ENCODE measurements around the gene MEGF11. TPM values are rescaled to one million over a fixed set of nuclear protein-coding genes. Genes with fewer than 3 reads are reported as not detected.

Gene MEGF11
- total RNA-seq, 1 experiment from 2014 or later = not detected

- Histone ChIP-seq H3K4me2 (ENCODE audit: low read length) (no peak overlapping the region), H3K27me3 (ENCODE audit: low read length) (no peaks in the 10 kb centered on the region), H2AFZ (ENCODE audit: low read length) (no peak overlapping the region), H3K9me3 (ENCODE audit: low read length) (no peaks in the 10 kb centered on the region), H4K20me1 (ENCODE audit: low read length) (no peaks in the 10 kb centered on the region), H3F3A (ENCODE audit: low read length, unreplicated experiment) (no peaks in the 10 kb centered on the region), H3K4me1 (ENCODE audit: insufficient read depth, low read length) (no peaks in the 10 kb centered on the region), H3K79me2 (ENCODE audit: low read length) (no peaks in the 10 kb centered on the region), H3K4me3 (ENCODE audit: low read length) (no peak overlapping the region), H3K36me3 (ENCODE audit: low read depth, low read length) (no peaks in the 10 kb centered on the region), H3K27ac (ENCODE audit: low read length) (no peak overlapping the region), H3K9me2 (replicated peaks; ENCODE audit: low read length) (no peaks in the 10 kb centered on the region), H3K9ac (ENCODE audit: low read length) (no peak overlapping the region)
- ChIA-PET CTCF (no interaction called here), POLR2A (ENCODE audit: unreplicated experiment) (no interaction called here)
- no peak for TF ChIP-seq CTCF (conservative IDR thresholded peaks at IDR 0.05; ENCODE audit: low read depth, low read length)
- no peak for TF ChIP-seq EZH2phosphoT487 (IDR thresholded peaks at IDR 0.05; ENCODE audit: borderline replicate concordance, low read length)
- intact Hi-C loops (cut with micrococcal nuclease) = no loop called here
- DNase-seq = no peak
- BruUV-seq (replicated peaks) = no TSS peak
- no peak for ATAC-seq
Observed at GRCh38 chr15:65914981-65915925, 338.3 kb downstream of the MEGF11 start.

GRCh38 chr15:65914386-65914785, 339.2 kb downstream of the MEGF11 start:
- TF ChIP-seq EZH2 (IDR thresholded peaks at IDR 0.05; ENCODE audit: low read length, unreplicated experiment) = no peak
- no peak for TF ChIP-seq EZH2phosphoT487 (IDR thresholded peaks at IDR 0.05; ENCODE audit: borderline replicate concordance, low read length)
- no peak for TF ChIP-seq CTCF (conservative IDR thresholded peaks at IDR 0.05; ENCODE audit: low read depth, low read length)
- no peaks in the 10 kb centered on the region for H3K27me3 ChIP-seq (ENCODE audit: low read length)
- no peaks in the 10 kb centered on the region for H3K4me1 ChIP-seq (ENCODE audit: insufficient read depth, low read length)
- no peaks in the 10 kb centered on the region for H3F3A ChIP-seq (ENCODE audit: low read length, unreplicated experiment)
- intact Hi-C loops (cut with micrococcal nuclease) = no loop called here
- DNase-seq (no peak), ATAC-seq (no peak)
- BruUV-seq (replicated peaks) = no TSS peak
- H3K27ac ChIP-seq (ENCODE audit: low read length) = no peak overlapping the region
- ChIA-PET POLR2A (ENCODE audit: unreplicated experiment) (no interaction called here), CTCF (no interaction called here)
- no peaks in the 10 kb centered on the region for H3K9me3 ChIP-seq (ENCODE audit: low read length)
- H3K79me2 ChIP-seq (ENCODE audit: low read length) = no peaks in the 10 kb centered on the region
- no peaks in the 10 kb centered on the region for H3K9me2 ChIP-seq (replicated peaks; ENCODE audit: low read length)
- H3K4me2 ChIP-seq (ENCODE audit: low read length) = no peak overlapping the region
- no peak overlapping the region for H2AFZ ChIP-seq (ENCODE audit: low read length)
- no peaks in the 10 kb centered on the region for H4K20me1 ChIP-seq (ENCODE audit: low read length)
- H3K36me3 ChIP-seq (ENCODE audit: low read depth, low read length) = no peaks in the 10 kb centered on the region
- no peak overlapping the region for H3K4me3 ChIP-seq (ENCODE audit: low read length)
- H3K9ac ChIP-seq (ENCODE audit: low read length) = no peak overlapping the region

- CTCF ChIA-PET = no interaction called here
- no peak for ATAC-seq
Observed at GRCh38 chr15:65913631-65914199, 339.8 kb downstream of the MEGF11 start.

More at GRCh38 chr15:65913631-65914199, 339.8 kb downstream of the MEGF11 start:
- Histone ChIP-seq H3K4me2 (ENCODE audit: low read length) (no peak overlapping the region), H3K9me3 (ENCODE audit: low read length) (no peaks in the 10 kb centered on the region), H3F3A (ENCODE audit: low read length, unreplicated experiment) (no peaks in the 10 kb centered on the region), H3K27ac (ENCODE audit: low read length) (no peak overlapping the region), H3K4me1 (ENCODE audit: insufficient read depth, low read length) (no peaks in the 10 kb centered on the region), H3K27me3 (ENCODE audit: low read length) (no peaks in the 10 kb centered on the region), H2AFZ (ENCODE audit: low read length) (no peak overlapping the region), H3K9ac (ENCODE audit: low read length) (no peak overlapping the region), H3K79me2 (ENCODE audit: low read length) (no peaks in the 10 kb centered on the region), H3K9me2 (replicated peaks; ENCODE audit: low read length) (no peaks in the 10 kb centered on the region), H3K4me3 (ENCODE audit: low read length) (no peak overlapping the region), H3K36me3 (ENCODE audit: low read depth, low read length) (no peaks in the 10 kb centered on the region), H4K20me1 (ENCODE audit: low read length) (no peaks in the 10 kb centered on the region)
- intact Hi-C loops (cut with micrococcal nuclease) = no loop called here
- TF ChIP-seq CTCF (conservative IDR thresholded peaks at IDR 0.05; ENCODE audit: low read depth, low read length) (no peak), EZH2phosphoT487 (IDR thresholded peaks at IDR 0.05; ENCODE audit: borderline replicate concordance, low read length) (no peak), EZH2 (IDR thresholded peaks at IDR 0.05; ENCODE audit: low read length, unreplicated experiment) (no peak)
- POLR2A ChIA-PET (ENCODE audit: unreplicated experiment) = no interaction called here
- BruUV-seq (replicated peaks) = no TSS peak
- DNase-seq = no peak
